Adrenal gland (tissue), 5 donors: Measurements from ENCODE around the gene NMB.

Source experiments
- POLR2A ChIP-seq, 2 donors: fragments of 450-650 bp; IDR thresholded peaks; one replicate each; pipeline ENCODE4 v1.6.1; 2017; ENCODE audit warnings: antibody characterized with exemption in 2 of 2, mild to moderate bottlenecking in 2 of 2, moderate library complexity in 1 of 2
- TF ChIP-seq, protein P1 (sequence below), 6 experiments: fragments of 450-650 bp in 4 of 6; fragments of 200-600 bp in 2 of 6; sonication (generic) in 1 of 6; IDR thresholded peaks; 1 replicate in 5 of 6; 2 replicates in 1 of 6; pipeline versions ENCODE4 v1.5.1 to v1.8.0; 2016 to 2021; ENCODE audit warnings: antibody characterized with exemption in 6 of 6, mild to moderate bottlenecking in 2 of 6, moderate library complexity in 1 of 6
- donor health status: DM: no; HTN: no; CAD: no.

DNA sequence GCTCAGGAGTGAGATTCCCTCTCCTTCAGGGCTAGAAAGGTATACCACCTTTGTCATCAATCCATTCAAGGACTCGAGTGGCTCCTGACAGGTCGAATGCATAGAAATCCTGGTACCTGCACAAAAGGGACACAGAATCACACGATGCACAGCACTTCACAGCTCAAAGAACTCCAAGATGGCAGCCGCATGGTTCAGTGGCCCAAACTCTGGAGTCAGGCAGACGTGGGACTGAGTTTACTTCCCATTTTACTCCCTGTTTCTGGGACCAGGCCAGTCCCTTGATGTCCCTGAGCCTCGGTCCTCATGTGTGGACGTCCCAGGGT, 4.5 kb downstream of the NMB start:
- TF ChIP-seq, protein P1, sequence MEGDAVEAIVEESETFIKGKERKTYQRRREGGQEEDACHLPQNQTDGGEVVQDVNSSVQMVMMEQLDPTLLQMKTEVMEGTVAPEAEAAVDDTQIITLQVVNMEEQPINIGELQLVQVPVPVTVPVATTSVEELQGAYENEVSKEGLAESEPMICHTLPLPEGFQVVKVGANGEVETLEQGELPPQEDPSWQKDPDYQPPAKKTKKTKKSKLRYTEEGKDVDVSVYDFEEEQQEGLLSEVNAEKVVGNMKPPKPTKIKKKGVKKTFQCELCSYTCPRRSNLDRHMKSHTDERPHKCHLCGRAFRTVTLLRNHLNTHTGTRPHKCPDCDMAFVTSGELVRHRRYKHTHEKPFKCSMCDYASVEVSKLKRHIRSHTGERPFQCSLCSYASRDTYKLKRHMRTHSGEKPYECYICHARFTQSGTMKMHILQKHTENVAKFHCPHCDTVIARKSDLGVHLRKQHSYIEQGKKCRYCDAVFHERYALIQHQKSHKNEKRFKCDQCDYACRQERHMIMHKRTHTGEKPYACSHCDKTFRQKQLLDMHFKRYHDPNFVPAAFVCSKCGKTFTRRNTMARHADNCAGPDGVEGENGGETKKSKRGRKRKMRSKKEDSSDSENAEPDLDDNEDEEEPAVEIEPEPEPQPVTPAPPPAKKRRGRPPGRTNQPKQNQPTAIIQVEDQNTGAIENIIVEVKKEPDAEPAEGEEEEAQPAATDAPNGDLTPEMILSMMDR (IDR thresholded peaks at IDR 0.05): no peak
- TF ChIP-seq POLR2A (IDR thresholded peaks at IDR 0.05): no peak
